NCI-H1417 (cell line): ENCODE measurements around the gene ASB13.

Source experiments
- DNase-seq, 3 experiments: peaks; one replicate each; lab custom pipeline; 2025; lab: John Stamatoyannopoulos, UW

ASB13 gene

DNA sequence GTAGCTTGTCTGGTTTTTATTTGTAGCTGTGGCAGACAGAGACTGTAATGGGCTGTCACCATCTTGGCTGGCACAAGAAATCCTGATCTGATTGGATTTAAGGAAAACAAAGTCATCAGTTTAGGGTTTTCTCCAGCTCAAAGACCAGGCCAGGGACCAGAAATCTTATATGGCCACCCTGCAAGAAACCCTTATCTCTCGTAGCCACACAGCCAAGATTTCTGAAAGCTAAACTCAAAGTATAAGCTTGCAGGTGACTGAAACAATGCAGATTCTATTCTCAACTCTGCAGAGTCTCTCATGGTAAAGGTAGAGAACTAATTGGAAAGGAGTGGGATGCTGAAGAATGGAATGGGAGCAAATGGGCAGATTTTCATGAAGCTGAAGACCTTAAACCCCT is 3.2 kb upstream of the ASB13 start:
- DNase-seq: no peak

DNA sequence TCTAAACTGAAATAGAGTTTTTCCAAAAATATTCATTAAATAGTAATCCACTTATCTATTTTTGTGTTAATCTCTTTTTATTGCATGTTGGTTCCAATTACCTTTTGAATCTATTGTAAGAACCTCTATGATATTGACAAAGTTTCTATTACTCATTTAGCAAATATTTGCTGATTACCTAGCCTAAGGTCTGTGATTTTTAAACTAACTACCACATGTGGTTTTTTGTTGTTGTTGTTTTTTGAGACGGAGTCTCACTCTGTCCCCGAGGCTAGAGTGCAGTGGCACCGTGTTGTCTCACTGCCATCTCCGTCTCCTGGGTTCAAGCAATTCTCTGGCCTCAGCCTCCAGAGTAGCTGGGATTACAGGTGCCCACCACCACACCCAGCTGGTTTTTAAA is 2.0 kb upstream of the ASB13 start:
- DNase-seq: peak in 1 of 3 experiments; percentile 2

DNA sequence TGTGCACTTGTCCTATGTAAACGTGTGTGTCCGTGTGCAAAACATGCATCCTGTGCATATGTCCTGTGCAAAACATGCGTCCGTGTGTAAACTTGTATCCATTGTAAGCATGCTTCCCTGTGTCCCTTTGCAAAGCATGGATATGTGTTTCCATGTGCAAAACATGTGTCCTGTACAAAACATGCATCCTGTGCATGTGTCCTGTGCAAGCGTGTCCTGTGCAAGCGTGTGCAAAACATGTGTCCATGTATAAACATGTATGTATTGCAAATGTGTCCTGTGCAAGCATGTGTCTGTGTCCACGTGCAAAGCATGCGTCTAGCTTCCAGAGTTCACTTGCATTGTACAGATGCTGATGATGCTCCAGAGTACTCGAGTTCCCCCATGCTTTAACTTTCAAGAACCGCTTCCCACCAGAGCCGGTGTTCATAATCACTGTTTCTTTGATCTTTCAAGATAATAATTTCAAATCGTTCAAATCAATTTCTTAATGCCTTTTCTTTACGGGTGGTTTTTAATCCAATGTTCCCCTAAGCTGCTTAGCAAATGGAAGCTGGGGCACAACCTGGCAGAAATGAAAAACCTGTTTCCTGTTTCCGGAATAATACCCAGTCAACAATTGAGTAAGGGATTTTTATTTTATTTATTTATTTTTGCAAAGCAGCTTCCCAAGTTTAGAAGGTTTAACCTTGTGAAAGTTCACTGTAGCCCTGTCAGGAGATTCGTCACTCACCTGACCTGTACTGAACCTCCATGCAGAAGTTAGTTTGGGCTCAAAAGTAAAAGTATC is 641 bp upstream of the ASB13 start:
- peak in 1 of 3 experiments; percentile 18 for DNase-seq

DNA sequence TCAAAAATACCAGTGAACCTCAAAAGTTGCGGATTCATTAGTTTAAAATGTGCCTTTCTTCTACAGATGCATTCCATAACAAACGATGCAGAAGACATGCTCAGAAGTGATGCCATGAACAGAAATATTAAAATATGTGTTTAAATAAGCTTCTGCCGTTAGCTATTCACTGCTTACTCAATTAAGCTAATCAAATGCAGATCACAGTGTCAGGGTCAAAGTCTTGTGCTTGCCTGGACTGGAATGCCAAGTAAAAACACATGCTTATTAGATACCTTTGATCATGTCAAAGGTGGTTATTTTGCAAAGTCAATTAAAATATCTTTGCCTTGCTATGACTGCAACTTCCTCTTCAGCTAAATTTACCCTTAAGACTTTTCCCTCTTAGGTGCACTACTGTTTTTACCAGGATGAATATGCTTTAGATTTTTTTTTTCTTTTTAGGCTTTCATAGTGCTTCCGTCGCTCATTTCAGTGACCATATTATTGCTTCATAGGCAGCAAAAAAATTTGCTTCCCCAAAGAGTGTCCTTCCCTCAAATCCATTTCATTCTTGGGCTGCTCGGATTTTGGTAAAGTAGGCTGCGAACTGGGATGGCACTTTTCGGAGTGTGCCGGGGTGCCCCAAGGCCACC is 905 bp downstream of the ASB13 start:
- no peak for DNase-seq

DNA sequence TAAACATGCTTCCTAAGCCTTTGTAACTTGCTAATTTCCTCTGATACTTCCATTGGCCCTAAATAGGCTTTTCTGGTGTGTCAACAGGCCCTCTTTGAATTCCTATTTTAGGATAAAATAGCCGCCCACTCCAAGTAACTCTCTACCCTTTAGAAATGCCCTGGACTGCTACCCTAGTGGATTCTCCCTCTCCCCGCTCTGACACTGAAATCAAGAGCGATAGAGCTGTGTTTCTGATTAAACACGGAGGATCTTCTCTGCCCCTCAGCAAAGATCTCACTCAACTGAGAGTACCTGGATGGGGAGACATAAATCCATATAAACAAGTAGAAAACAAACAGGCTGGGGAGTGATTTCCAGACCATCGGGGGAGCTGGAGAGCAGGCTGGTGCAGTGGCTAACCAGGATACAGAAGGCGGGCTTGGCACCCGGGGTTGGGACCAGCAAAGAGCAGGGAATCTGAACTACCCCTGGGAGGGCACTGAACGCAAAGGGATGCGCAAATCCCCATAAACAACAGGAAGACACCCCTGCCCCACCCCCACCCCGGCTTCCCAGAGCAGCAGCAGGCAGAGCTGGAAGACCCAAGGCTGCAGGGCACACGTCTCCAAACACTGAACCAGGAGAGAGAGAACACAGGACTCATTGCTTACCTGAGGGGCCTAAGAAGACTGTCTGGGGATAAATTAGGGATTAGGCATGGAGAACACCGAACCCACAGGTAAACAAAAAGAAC is 2.5 kb downstream of the ASB13 start:
- peak in 1 of 3 experiments; percentile 1 for DNase-seq

DNA sequence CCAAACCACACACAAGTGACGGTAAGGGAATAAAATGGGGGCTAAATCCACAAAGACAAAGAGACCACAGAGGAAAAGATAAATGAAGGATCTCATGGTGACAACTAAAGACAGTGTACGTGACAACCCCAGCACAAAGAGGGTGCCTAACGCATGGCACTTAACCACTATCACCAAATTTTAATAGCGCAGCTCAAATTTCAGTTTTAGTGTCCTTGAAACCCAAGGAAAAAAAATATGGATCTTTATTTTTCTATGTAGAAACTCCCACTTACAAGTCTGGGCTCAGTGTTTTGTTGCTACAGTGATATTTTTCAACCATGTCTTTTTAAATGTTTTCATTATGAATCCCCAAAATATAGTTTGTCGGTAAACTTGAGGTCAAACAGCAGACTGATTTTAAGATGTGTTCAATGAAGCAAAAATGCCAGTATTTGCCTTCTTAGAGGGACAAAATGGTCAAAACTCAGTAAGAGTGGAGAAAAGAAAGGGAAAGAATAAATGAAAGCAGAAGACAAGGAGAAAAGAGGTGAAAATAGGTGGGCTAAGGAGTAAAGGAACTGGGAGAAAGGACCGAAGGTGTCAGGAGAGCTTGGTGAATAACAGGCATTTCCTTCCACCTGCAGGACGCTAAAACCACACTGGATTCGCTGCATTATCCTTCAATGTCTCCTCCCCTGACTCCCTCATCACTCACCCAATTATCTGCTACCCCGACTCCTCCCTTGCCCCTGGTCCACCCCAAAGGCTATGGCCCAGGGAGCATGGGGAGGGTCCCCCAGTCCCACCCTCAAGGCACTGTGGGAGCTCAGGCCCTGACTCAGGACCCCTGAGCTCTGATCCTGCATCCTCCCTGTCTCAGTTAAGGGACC is 3.5 kb downstream of the ASB13 start:
- DNase-seq: peak in 1 of 3 experiments; percentile 30

DNA sequence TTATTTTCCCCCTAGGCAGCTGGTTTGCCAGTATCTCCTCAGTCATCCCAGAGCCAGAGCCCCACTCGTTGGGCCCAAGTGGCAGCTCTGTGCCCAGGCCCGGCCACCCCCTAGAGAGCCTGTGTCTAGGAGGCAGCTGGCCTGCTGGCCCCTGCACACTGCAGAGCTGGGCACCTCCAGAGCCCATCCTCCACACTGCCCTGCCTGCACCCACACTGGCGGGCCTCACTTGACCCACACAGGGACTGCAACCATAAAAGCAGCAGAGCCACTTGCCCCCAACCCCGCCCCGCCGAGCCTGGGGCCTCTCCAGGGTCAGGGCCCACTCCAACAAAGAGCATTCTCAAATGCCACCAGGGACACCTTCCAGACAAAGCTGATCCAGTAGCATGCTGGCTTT is 5.4 kb downstream of the ASB13 start:
- DNase-seq: no peak

DNA sequence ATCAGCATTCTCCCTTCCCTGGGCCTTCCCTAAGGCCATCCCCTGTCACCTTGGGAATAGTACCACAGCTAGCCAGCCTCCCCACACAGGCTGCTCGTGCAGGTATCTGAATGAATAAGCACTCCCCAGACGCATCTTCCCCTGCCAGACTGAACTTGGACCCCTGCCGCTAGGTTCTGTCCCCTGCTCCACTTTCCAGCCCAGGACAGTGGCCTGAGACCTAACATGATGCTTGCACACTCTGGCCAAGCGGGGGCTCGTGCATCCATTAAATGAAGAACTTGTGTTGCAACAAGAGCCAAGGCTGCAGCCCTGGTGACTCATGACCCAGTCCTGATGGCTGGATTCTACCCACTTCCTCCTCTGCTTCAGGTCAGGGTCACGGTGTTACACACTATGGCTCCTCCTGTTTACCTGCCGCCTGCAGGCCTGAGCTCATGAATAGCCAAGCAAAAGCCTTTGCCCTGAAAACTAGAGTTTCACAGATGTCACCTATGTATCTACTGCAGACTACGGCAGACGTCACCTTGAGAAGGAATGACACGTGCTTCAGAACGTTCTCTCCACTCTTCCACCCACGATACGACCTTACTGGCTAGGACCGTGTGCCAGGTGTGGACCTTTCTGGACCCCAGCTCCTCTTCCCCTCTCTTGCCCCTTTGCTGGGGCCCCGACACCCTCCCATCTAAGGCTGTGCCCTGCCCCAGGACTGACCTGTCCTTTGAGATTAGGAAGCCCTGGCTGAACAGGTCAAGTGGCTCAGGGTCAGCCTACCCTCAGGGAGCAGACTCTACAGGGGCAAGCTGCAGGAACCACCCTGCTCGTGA is 6.5 kb downstream of the ASB13 start:
- DNase-seq: no peak

DNA sequence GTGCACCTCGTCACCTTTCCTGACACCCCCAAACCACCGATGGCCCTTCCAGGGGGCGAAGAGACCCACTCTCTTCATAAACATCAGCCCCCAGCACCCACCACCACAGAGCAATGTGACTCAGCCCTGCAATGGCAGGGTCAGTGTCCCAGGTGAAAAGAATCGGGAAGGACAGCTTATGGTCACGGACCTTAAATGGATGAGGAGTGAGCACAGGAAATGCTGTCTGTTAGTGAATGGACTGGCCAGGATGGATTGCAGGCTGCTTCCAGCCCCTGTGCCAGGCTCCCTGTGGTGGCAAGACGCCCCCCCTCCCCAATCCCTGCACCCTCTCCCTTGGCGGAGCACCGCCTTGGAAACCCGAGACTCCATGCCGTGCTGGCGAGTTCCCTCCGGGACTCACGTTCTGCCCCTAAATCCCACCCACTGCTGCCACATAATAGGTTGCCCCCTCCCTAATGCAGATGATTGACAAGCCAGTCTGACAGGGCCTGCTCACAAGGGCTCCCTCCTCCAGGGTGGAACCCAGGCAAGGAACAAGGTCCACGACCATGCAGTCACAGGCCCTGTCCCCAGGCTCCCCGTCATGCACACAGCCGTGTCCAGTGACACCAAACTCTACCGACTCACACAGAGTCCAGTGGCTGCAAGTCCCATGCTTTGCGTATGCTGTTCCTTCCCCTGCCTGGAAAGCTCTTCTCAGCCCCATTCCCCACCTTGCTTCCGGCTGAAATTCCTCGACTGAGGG is 7.3 kb downstream of the ASB13 start:
- DNase-seq: no peak

DNA sequence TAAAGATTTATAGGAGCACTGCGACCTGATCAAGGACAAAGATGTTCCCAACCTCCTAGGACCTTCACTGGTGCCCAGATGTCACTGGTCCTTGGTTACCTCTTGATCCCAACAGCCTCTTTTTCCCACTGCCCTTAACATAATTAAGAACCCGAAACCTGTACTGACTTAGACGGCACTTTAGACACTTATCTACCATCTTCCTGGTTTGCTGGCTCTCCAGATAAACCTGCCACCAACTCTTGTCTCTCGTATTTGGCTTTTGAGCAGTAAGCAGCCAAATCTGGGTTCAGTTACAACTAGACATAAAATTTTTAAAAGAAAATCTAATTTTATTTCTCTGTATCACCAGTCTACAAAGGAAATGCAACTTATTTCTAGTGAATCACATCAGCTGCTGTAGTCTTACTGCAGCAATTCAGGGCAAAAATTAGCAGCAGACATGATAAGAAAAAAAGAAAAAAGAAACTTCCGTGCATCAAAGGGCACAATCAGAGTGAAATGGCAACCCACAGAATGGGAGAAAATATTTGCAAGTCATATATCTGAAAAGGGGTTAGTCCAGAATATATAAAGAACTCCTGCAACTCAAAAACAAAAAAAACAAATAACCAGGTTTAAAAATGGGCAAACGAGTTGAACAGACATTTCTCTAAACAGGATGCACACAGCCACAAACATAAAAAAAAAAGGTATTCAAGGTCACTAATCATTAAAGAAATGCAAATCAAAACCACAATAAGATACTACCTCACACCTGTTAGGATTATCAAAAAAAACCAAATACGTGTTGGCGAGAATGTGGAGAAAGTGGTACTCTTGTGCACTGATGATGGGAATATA is 9.4 kb downstream of the ASB13 start:
- DNase-seq: no peak

DNA sequence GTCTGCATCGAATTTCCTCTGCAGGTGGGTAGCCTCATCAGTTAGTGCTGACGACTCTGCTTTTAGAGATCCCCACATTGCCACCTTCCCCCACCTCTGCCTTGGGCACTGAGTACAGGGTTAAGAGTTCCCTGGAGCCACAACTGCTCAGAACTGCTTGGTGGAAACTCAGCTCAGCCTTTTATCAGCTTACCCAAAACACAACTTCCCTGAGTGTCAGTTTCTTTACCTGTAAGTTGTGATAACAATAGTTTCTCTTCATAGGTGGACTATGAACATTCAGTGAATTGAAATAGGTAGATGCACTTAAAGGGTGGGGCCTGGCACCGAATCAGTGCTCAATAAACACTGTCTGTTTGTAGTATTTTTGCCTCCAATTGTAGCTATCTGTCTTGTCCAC is 11.3 kb downstream of the ASB13 start:
- DNase-seq: no peak

DNA sequence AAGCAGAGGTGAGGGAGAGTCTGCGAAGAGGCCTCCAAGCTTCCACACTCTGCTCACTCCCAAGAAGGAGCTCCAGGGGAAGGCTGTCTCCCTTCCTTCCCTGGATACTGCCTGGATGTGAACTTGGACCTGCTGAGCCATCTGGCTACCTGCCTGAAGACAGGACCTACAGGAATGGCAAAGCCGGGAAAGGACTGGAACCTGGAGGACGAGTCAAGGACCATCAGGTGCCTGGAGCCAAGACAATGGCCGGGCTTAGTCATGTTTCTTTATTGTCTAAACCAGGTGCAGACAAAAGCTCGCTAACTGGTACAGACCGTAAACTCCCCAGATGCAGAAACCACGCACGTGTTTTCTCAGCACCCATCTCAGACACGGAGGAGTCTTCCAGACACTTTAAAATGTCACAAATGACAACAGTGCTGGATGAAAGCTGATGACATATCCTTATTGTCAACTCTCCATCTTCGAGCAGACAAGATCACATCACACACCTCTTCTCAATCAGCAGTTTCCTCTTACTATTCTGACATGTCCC is 12.1 kb downstream of the ASB13 start:
- no peak for DNase-seq

DNA sequence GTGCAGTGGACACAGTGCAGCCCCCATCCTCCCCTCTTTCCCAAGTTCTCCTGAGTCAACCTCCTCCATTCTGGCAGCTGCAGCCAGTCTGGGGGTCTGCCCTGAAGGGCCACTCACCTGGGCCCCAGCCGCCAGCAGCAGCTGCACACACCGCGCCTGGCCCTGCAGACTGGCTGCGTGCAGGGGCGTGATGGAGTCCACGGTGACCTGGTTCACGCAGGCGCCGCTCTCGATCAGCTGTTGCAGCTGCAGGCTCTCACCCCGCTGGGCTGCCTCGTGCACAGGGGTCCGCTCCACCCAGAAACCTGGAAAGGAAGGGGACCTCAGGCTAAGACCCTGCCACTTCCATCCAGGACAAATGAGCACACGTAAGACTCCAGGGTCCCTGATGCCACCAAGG is 13.6 kb downstream of the ASB13 start:
- DNase-seq: no peak

DNA sequence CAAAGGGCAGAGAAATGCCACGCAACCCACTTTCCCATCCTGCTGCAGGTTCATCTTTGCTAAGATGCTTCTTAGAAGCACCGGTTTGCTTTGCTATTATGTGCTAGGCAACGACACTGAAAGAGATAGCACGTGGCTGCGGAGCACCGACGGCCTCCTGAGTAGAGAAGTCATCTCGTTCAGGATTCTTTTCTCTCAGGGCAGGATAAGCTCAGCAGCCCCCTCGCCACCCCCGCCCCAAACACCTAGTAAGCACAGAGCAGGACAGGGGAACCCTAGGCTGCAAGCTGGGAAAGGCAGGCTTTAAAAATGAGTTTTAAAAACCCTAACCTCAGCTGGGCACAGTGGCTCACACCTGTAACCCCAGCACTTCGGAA is 15.0 kb downstream of the ASB13 start:
- DNase-seq: no peak

DNA sequence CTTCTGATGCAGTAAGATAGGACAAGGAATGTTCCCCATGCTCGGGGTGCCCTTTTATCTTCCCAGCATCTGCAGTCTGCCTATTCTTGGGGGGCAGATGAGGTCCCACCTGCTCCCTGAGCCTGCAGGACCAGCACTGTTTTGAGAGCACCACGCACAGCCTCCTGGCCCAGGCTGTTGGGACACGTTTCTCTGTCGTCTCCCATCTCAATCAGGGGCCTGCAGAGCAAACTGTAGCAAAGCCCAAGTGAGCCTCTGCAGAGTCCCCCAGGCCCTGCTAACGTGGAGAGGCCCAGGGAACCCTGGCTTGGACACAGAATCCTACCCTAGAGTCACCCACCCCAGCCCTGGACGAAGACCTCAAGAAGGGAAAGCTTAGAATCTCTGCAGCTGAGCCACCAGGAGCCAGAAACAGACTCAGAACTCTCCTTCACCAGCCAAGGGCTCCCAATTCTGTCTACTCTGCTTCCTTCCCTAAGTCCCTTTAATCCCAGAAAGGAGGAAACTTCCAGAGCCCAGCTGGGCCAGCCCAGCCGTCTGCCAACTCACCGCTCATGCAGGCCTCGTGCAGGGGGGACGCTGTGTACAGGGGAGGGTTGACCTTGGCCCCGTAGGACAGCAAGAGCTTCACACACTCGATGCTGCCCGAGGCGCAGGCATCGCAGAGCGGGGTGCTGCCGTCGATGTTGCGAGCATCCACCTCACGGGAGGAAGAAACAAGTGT is 15.6 kb downstream of the ASB13 start:
- no peak for DNase-seq

DNA sequence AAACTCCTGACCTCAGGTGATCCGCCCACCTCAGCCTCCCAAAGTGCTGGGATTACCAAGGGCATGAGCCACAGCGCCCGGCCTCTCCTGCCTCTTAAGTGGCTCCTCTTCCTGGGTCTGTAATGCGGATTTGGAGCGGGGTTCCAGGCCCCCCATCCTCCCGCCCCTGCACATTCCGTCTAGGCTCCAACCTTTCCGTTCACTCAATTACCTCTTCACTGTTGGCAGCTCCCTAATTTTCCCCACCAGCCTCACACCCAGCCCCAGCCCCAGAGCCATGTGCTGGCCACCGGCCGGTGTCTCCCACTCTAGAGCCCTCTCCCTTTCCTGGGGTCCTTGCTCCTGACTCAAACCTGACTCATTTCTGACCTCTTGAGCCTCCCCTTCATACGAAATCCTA is 16.6 kb downstream of the ASB13 start:
- no peak for DNase-seq

DNA sequence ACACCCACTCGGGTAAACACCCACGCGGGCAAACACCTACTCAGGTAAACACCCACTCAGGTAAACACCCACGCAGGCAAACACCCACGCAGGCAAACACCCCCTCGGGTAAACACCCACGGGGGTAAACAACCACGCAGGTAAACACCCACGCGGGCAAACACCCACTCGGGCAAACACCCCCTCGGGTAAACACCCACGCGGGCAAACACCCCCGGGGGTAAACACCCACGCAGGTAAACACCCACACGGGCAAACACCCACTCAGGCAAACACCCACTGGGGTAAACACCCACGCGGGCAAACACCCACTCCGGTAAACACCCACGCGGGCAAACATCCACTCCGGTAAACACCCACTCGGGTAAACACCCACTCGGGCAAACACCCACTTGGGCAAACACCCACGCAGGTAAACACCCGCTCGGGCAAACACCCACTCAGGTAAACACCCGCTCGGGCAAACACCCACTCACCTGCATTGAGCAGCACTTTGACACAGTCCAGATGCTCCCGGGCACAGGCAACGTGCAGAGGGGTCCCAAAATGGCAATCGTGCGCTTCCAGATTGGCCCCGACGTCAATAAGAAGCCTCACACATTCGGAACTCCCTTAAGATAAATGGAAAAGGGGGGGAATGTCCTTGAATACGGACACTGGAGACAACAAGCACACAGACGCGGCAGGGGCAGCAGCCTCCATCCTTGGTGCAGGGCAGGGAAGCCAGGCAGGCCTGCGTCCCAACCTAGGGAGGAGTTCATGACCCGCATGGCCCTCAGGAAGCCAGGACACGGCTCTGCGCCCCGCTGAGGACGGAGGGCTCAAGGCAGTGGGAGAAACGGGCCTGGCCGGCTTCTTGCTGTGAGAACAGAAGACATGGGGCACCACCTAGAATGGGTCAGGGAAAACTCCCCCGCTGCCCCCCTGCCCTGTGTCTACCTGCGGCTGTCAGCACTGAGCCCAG is 17.6 kb downstream of the ASB13 start:
- no peak for DNase-seq
